ENCODE data around the gene RAMACL.
"Not testable (repeated sequence)": the region's sequence is repeated elsewhere in the genome, so short reads cannot be mapped to it uniquely, and the experiment has no call there.

The RAMACL gene

DNA sequence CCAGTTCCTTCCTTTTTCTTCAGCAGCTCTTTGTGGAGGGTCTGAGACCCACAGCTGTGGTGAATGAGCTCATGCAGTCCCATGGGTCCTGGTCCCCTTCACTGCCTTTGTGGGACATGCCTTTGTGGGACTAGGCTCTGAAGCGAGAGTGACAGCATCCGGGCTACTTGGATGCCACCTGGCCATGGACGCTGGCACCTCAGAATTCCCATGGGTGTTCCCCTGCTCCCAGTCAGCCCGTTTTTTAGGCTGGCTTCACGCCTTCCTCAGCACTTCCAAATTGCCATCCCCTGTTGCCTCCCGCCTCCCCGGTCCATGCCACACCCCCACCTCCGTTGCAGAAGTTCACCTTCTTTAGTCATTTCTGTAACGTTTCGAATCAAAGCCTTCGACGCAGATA is 45.1 kb downstream of the RAMACL start:
- H3F3A ChIP-seq (ENCODE audit: insufficient read depth, low read length): no peaks in the 10 kb centered on the region
- no peak overlapping the region for H3K27ac ChIP-seq (ENCODE audit: low read depth, low read length, poor library complexity, severe bottlenecking)
- no peak overlapping the region for H2AFZ ChIP-seq (ENCODE audit: low read length)
- peaks cover 4% of the 10 kb centered on the region; the same call in 1 of the 2 replicates for H3K27me3 ChIP-seq (ENCODE audit: insufficient read depth, low read length)
- no peak overlapping the region for H3K4me3 ChIP-seq (ENCODE audit: low read depth, low read length, poor library complexity, severe bottlenecking)
- H3K36me3 ChIP-seq (ENCODE audit: insufficient read depth, low read length): no peaks in the 10 kb centered on the region
- TF ChIP-seq EZH2 (IDR thresholded peaks at IDR 0.05; ENCODE audit: borderline replicate concordance, low read length): no peak
- TF ChIP-seq, protein P1, sequence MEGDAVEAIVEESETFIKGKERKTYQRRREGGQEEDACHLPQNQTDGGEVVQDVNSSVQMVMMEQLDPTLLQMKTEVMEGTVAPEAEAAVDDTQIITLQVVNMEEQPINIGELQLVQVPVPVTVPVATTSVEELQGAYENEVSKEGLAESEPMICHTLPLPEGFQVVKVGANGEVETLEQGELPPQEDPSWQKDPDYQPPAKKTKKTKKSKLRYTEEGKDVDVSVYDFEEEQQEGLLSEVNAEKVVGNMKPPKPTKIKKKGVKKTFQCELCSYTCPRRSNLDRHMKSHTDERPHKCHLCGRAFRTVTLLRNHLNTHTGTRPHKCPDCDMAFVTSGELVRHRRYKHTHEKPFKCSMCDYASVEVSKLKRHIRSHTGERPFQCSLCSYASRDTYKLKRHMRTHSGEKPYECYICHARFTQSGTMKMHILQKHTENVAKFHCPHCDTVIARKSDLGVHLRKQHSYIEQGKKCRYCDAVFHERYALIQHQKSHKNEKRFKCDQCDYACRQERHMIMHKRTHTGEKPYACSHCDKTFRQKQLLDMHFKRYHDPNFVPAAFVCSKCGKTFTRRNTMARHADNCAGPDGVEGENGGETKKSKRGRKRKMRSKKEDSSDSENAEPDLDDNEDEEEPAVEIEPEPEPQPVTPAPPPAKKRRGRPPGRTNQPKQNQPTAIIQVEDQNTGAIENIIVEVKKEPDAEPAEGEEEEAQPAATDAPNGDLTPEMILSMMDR (IDR thresholded peaks at IDR 0.05; ENCODE audit: low read length): no peak
- H3K4me2 ChIP-seq (ENCODE audit: low read length): peak overlapping the region; percentile 20; the same call in 1 of the 2 replicates
- H3K4me1 ChIP-seq (ENCODE audit: insufficient read depth, low read length, severe bottlenecking): peaks cover 16% of the 10 kb centered on the region
- no peak overlapping the region for H3K9ac ChIP-seq (ENCODE audit: low read length)
- no peaks in the 10 kb centered on the region for H3K9me3 ChIP-seq (ENCODE audit: low read length)
- no peaks in the 10 kb centered on the region for H4K20me1 ChIP-seq (ENCODE audit: insufficient read depth, low read length)
- H3K9me2 ChIP-seq (ENCODE audit: low read depth, low read length): no peaks in the 10 kb centered on the region
- H3K79me2 ChIP-seq (ENCODE audit: insufficient read depth, low read length): no peaks in the 10 kb centered on the region

GRCh38 chr6:166540631-166541331 is 45.7 kb downstream of the RAMACL start:
- Histone ChIP-seq H3K36me3 (ENCODE audit: insufficient read depth, low read length) (no peaks in the 10 kb centered on the region), H3F3A (ENCODE audit: insufficient read depth, low read length) (no peaks in the 10 kb centered on the region), H3K79me2 (ENCODE audit: insufficient read depth, low read length) (no peaks in the 10 kb centered on the region), H3K27me3 (ENCODE audit: insufficient read depth, low read length) (peaks cover 4% of the 10 kb centered on the region; the same call in 1 of the 2 replicates), H3K4me2 (ENCODE audit: low read length) (0 out of 2 replicates have a peak overlapping the region, but pooled peaks have one; percentile 20), H3K4me3 (ENCODE audit: low read depth, low read length, poor library complexity, severe bottlenecking) (no peak overlapping the region), H3K27ac (ENCODE audit: low read depth, low read length, poor library complexity, severe bottlenecking) (no peak overlapping the region), H3K9me2 (ENCODE audit: low read depth, low read length) (no peaks in the 10 kb centered on the region), H3K9ac (ENCODE audit: low read length) (no peak overlapping the region), H4K20me1 (ENCODE audit: insufficient read depth, low read length) (no peaks in the 10 kb centered on the region), H3K9me3 (ENCODE audit: low read length) (no peaks in the 10 kb centered on the region), H3K4me1 (ENCODE audit: insufficient read depth, low read length, severe bottlenecking) (peaks cover 16% of the 10 kb centered on the region), H2AFZ (ENCODE audit: low read length) (no peak overlapping the region)
- TF ChIP-seq EZH2 (IDR thresholded peaks at IDR 0.05; ENCODE audit: borderline replicate concordance, low read length): no peak
- TF ChIP-seq, protein P1 (IDR thresholded peaks at IDR 0.05; ENCODE audit: low read length): no peak

DNA sequence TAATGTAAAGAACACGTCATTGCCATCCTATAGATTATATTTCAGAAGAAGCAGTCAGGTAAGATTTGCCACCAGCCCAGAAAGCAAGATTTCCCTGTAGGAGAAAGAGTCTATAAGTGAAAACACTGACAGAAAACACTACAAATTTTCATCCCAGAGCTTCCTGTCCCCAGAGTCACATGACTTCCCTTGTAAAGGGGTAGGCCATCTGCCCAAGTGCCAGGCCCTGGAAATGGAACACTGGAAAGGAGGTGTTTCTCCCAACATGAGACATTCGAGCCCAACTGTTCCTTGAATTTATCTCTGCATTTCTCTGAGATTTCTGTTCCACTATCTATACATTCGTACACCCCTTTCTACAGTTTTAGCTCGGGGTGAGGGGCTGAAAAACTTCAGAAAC is 46.9 kb downstream of the RAMACL start:
- H3K27me3 ChIP-seq (ENCODE audit: insufficient read depth, low read length): peaks cover under 1% of the 10 kb centered on the region; the same call in 1 of the 2 replicates
- no peak for TF ChIP-seq EZH2 (IDR thresholded peaks at IDR 0.05; ENCODE audit: borderline replicate concordance, low read length)
- peaks cover 16% of the 10 kb centered on the region for H3K4me1 ChIP-seq (ENCODE audit: insufficient read depth, low read length, severe bottlenecking)
- H3K27ac ChIP-seq (ENCODE audit: low read depth, low read length, poor library complexity, severe bottlenecking): no peak overlapping the region
- no peaks in the 10 kb centered on the region for H3K36me3 ChIP-seq (ENCODE audit: insufficient read depth, low read length)
- H3K9me2 ChIP-seq (ENCODE audit: low read depth, low read length): no peaks in the 10 kb centered on the region
- no peaks in the 10 kb centered on the region for H3K79me2 ChIP-seq (ENCODE audit: insufficient read depth, low read length)
- H4K20me1 ChIP-seq (ENCODE audit: insufficient read depth, low read length): no peaks in the 10 kb centered on the region
- H3K4me3 ChIP-seq (ENCODE audit: low read depth, low read length, poor library complexity, severe bottlenecking): no peak overlapping the region
- no peak overlapping the region for H2AFZ ChIP-seq (ENCODE audit: low read length)
- no peaks in the 10 kb centered on the region for H3F3A ChIP-seq (ENCODE audit: insufficient read depth, low read length)
- H3K9me3 ChIP-seq (ENCODE audit: low read length): no peaks in the 10 kb centered on the region
- no peak overlapping the region for H3K9ac ChIP-seq (ENCODE audit: low read length)
- H3K4me2 ChIP-seq (ENCODE audit: low read length): no peak overlapping the region

DNA sequence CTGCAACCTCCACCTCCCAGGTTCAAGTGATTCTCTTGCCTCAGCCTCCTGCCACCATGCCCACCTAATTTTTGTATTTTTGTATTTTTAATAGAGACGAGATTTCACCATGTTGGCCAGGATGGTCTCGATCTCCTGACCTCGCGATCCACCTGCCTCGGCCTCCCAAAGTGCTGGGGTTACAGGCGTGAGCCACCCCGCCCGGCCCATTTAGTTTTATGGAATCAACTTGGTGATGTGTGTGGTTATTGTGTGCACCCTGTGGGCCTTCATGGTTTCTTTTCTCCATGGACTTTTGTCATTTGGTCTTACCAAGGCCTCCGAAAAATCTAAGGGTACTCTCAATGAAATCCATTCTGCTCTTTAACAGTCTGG is 47.5 kb downstream of the RAMACL start:
- H3K4me1 ChIP-seq (ENCODE audit: insufficient read depth, low read length, severe bottlenecking): peaks cover 16% of the 10 kb centered on the region
- H3K9me3 ChIP-seq (ENCODE audit: low read length); H3K79me2 ChIP-seq (ENCODE audit: insufficient read depth, low read length); H4K20me1 ChIP-seq (ENCODE audit: insufficient read depth, low read length); H3K27me3 ChIP-seq (ENCODE audit: insufficient read depth, low read length); H2AFZ ChIP-seq (ENCODE audit: low read length); H3K9ac ChIP-seq (ENCODE audit: low read length); H3K4me3 ChIP-seq (ENCODE audit: low read depth, low read length, poor library complexity, severe bottlenecking); H3K36me3 ChIP-seq (ENCODE audit: insufficient read depth, low read length); H3K4me2 ChIP-seq (ENCODE audit: low read length); H3K27ac ChIP-seq (ENCODE audit: low read depth, low read length, poor library complexity, severe bottlenecking); H3F3A ChIP-seq (ENCODE audit: insufficient read depth, low read length); H3K9me2 ChIP-seq (ENCODE audit: low read depth, low read length): not testable (repeated sequence)

Measured in OCI-LY1 (cell line).